IMR-90 (cell line): ENCODE results near the gene GOLT1A.
"Not testable (repeated sequence)": the region's sequence is repeated elsewhere in the genome, so short reads cannot be mapped to it uniquely, and the experiment has no call there.

Experiments
- CEBPB ChIP-seq: IDR thresholded peaks from 2 replicates; pipeline ENCODE4 v1.6.1; 2012; ENCODE audit warnings: low read depth, low read length, improper control_type of control experiment
- CHD1 ChIP-seq: IDR thresholded peaks from 2 replicates; pipeline ENCODE4 v1.6.1; 2012; ENCODE audit warnings: low read depth, low read length, improper control_type of control experiment
- CTCF ChIP-seq: conservative IDR thresholded peaks from 2 replicates; pipeline ENCODE4 v1.5.1; 2012; ENCODE audit warnings: mild to moderate bottlenecking, low read depth, low read length, improper control_type of control experiment
- FOS ChIP-seq: fragments of 150-350 bp; IDR thresholded peaks from 2 replicates; pipeline ENCODE4 v1.6.1; 2016; ENCODE audit warnings: low read depth, low read length
- MAFK ChIP-seq: IDR thresholded peaks from 2 replicates; pipeline ENCODE4 v1.6.1; 2012; ENCODE audit warnings: low read depth, low read length, improper control_type of control experiment
- MXI1 ChIP-seq: IDR thresholded peaks from 2 replicates; pipeline ENCODE4 v1.6.1; 2012; ENCODE audit warnings: low read depth, mild to moderate bottlenecking, low read length, moderate library complexity, borderline replicate concordance
- POLR2A ChIP-seq: IDR thresholded peaks from 2 replicates; pipeline ENCODE4 v1.6.1; 2012; ENCODE audit warnings: mild to moderate bottlenecking, low read depth, low read length

- TF ChIP-seq POLR2A, CTCF, MXI1, CHD1, CEBPB, FOS, MAFK: not testable (repeated sequence)
Observed at GRCh38 chr1:204239401-204239800, 25.6 kb upstream of the GOLT1A start.
